Measurements from ENCODE around the gene GOLGA2. TPM values are rescaled to one million over a fixed set of nuclear protein-coding genes. Genes with fewer than 3 reads are reported as not detected.
A peak's percentile ranks its signal among the peaks of the same experiment; 100 is the strongest.

GOLGA2 gene
- total and polyA plus RNA-seq, 2 of the 13 experiments (the other 11 are each of a cell fraction or from before 2014, with no cell fraction given): 45.3 to 45.8 TPM

DNA sequence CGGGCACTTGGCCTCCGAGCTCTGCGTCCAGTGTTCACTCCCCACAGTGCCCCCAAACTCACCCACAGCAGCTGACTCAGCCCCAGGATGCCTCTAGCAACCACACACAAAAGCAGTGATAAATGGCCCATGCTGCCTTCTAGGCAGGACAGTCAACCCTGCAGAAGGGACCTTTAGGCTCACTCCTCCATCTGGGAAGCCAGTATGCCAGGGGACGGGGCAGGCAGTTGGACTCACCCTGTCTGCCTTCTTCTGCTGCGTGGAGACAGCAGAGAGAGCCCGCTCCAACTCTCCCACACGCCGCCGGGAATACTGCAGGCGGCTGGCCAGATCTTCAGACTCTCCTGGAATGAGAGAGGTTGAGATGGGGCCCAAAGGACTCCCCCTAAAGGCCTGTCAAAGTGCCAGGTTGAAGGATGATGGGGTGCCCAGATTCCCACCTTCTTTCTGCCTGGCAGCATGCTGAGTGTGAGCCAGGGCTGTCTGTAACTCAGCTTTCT lies 10.4 kb downstream of the GOLGA2 start:
- TF ChIP-seq MTA1 (CRISPR knock-in tag; IDR thresholded peaks at IDR 0.05; ENCODE audit: borderline replicate concordance) (no peak), POLR2A (IDR thresholded peaks at IDR 0.05; ENCODE audit: insufficient read depth in 1 of 2, low read depth in 2 of 2, low read length in 2 of 2) (peak in 1 of 2 experiments; percentile 19; a peak in 1 of 4 replicates)
- no peaks in the 10 kb centered on the region for H3K27me3 ChIP-seq (ENCODE audit: control insufficient read depth in 1 of 2, insufficient read depth in 2 of 2, low read length in 2 of 2)
- no peaks in the 10 kb centered on the region for H3K79me2 ChIP-seq (ENCODE audit: insufficient read depth, low read length)
- WGBS (ENCODE audit: low lambda C conversion rate): over 99% methylated on average over 10 of the region's 10 CpGs
- H2AFZ ChIP-seq (ENCODE audit: low read length): no peak overlapping the region
- H3K9ac ChIP-seq (ENCODE audit: insufficient read depth, low read depth, low read length): no peak overlapping the region
- in situ Hi-C loops (cut with HindIII; ENCODE audit: extremely low pct_ligation_motif_present, low pct_unique_long_range_greater_than_20kb) (no loop called here), intact Hi-C loops (cut with micrococcal nuclease; ENCODE audit: unreplicated experiment) (no loop called here)
- ChIA-PET POLR2A (no interaction called here), CTCF (ENCODE audit: low intra/inter-chr PET ratio, low total read pairs) (no interaction called here)
- H3K4me3 ChIP-seq (replicated peaks in 1 of 3; ENCODE audit: insufficient read depth in 1 of 3, low read depth in 2 of 3, low read length in 3 of 3): no peak overlapping the region
- H3K4me1 ChIP-seq (ENCODE audit: insufficient read depth, low read length): no peaks in the 10 kb centered on the region
- no peak overlapping the region for H3K27ac ChIP-seq (ENCODE audit: extremely low read length, insufficient read depth, low read length)
- no peak for ATAC-seq
- no peak for DNase-seq (ENCODE audit: low spot score)
- no TSS peak for BruUV-seq (replicated peaks)
- H3K9me3 ChIP-seq (ENCODE audit: low read length): no peaks in the 10 kb centered on the region
- peaks cover 14 to 69% of the 10 kb centered on the region in 2 experiments for H3K36me3 ChIP-seq (replicated peaks in 1 of 2; ENCODE audit: control insufficient read depth in 1 of 2, insufficient read depth in 2 of 2, low read length in 2 of 2)
- H4K20me1 ChIP-seq (ENCODE audit: insufficient read depth, low read length): no peaks in the 10 kb centered on the region
- H3K4me2 ChIP-seq (ENCODE audit: low read depth, low read length): no peak overlapping the region
- FAIRE-seq: no peak

DNA sequence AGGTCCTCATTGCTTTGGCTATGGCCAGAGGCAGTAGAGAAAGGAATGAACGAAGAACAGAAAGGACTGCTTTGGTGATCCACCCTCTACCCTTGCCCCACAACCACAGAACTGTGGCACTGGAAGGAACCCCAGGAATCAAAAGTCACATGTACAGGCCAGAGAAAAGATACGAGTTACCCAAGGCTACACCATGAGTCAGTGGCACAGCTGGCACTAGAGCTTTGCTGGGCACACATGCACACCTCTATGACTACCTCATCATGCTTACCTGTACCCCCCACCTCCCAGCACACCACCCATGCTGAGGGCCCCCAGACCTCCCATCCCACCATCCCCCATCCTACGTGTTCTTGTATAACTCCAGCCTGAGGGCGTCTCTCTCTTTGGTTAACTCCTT lies 13.1 kb downstream of the GOLGA2 start:
- POLR2A ChIA-PET: no interaction called here
- TF ChIP-seq ZNF235 (CRISPR knock-in tag; IDR thresholded peaks at IDR 0.05; ENCODE audit: borderline replicate concordance) (no peak), SRSF9 (IDR thresholded peaks at IDR 0.05; ENCODE audit: borderline replicate concordance, insufficient read depth, low read depth, low read length, poor library complexity, severe bottlenecking) (no peak), ERF (CRISPR knock-in tag; IDR thresholded peaks at IDR 0.05) (no peak), ETV5 (CRISPR knock-in tag; IDR thresholded peaks at IDR 0.05; ENCODE audit: borderline replicate concordance) (no peak), ZNF720 (CRISPR knock-in tag; IDR thresholded peaks at IDR 0.05) (no peak), TBX2 (CRISPR knock-in tag; IDR thresholded peaks at IDR 0.05; ENCODE audit: borderline replicate concordance) (no peak), HNRNPH1 (optimal IDR thresholded peaks at IDR 0.05; ENCODE audit: low read depth, low read length) (no peak)
- TF ChIP-seq, protein P1, sequence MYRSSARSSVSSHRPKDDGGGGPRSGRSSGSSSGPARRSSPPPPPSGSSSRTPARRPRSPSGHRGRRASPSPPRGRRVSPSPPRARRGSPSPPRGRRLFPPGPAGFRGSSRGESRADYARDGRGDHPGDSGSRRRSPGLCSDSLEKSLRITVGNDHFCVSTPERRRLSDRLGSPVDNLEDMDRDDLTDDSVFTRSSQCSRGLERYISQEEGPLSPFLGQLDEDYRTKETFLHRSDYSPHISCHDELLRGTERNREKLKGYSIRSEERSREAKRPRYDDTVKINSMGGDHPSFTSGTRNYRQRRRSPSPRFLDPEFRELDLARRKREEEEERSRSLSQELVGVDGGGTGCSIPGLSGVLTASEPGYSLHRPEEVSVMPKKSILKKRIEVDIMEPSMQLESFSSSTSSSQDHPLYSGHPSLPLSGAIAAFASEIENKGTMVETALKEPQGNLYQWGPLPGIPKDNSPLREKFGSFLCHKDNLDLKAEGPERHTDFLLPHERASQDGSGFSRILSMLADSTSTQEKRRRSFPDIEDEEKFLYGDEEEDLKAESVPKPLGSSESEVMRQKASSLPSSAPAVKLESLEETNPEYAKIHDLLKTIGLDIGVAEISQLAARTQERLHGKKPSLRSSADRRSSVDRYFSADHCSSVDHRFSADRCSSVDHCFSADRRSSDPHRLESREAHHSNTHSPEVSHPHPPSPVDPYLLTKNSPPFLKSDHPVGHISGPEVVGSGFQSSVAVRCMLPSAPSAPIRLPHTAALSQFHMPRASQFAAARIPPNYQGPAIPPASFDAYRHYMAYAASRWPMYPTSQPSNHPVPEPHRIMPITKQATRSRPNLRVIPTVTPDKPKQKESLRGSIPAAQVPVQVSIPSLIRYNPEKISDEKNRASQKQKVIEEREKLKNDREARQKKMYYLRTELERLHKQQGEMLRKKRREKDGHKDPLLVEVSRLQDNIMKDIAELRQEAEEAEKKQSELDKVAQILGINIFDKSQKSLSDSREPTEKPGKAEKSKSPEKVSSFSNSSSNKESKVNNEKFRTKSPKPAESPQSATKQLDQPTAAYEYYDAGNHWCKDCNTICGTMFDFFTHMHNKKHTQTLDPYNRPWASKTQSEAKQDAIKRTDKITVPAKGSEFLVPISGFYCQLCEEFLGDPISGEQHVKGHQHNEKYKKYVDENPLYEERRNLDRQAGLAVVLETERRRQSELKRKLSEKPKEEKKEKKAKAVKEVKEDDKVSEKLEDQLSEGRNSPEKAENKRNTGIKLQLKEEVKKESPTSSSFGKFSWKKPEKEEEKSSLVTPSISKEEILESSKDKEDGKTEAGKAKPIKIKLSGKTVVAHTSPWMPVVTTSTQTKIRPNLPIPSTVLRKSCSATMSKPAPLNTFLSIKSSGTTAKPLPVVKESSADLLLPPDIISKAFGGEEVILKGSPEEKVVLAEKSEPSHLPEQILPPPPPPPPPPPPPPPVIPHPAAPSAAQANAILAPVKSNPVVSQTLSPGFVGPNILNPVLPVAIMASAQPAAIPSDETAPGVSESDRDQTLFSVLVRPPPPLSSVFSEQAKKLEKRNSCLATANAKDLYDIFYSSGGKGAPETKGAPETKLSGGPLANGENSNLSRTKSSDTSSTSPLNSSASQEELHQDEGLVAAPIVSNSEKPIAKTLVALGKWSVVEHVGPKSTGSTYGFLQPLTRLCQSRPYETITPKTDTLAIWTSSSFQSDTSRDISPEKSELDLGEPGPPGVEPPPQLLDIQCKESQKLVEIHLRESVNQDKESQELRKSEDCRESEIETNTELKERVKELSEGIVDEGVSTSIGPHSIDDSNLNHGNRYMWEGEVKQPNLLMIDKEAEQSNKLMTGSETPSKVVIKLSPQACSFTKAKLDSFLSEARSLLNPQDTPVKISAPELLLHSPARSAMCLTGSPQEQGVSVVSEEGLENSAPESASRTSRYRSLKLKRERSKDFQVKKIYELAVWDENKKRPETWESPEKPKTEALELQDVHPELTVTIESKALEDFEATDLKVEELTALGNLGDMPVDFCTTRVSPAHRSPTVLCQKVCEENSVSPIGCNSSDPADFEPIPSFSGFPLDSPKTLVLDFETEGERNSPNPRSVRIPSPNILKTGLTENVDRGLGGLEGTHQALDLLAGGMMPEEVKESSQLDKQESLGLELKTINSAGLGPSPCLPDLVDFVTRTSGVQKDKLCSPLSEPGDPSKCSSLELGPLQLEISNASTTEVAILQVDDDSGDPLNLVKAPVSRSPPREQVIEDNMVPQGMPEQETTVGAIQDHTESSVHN (CRISPR knock-in tag; IDR thresholded peaks at IDR 0.05): no peak
- TF ChIP-seq, protein P2, sequence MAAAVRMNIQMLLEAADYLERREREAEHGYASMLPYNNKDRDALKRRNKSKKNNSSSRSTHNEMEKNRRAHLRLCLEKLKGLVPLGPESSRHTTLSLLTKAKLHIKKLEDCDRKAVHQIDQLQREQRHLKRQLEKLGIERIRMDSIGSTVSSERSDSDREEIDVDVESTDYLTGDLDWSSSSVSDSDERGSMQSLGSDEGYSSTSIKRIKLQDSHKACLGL (CRISPR knock-in tag; IDR thresholded peaks at IDR 0.05): no peak

More for the DNA sequence above, 13.1 kb downstream of the GOLGA2 start:
- H3K4me3 ChIP-seq (replicated peaks in 1 of 3; ENCODE audit: insufficient read depth in 1 of 3, low read depth in 2 of 3, low read length in 3 of 3): no peak overlapping the region
- no peak overlapping the region for H3K27ac ChIP-seq (ENCODE audit: extremely low read length, insufficient read depth, low read length)
- in situ Hi-C loops (cut with HindIII; ENCODE audit: extremely low pct_ligation_motif_present, low pct_unique_long_range_greater_than_20kb) (no loop called here), intact Hi-C loops (cut with micrococcal nuclease; ENCODE audit: unreplicated experiment) (no loop called here)
- no peaks in the 10 kb centered on the region for H3K27me3 ChIP-seq (ENCODE audit: control insufficient read depth in 1 of 2, insufficient read depth in 2 of 2, low read length in 2 of 2)
- H3K4me1 ChIP-seq (ENCODE audit: insufficient read depth, low read length): no peaks in the 10 kb centered on the region
- no peaks in the 10 kb centered on the region for H3K79me2 ChIP-seq (ENCODE audit: insufficient read depth, low read length)
- H3K36me3 ChIP-seq (replicated peaks in 1 of 2; ENCODE audit: control insufficient read depth in 1 of 2, insufficient read depth in 2 of 2, low read length in 2 of 2): peaks cover 27 to 80% of the 10 kb centered on the region in 2 experiments
- no TSS peak for BruUV-seq (replicated peaks)
- no peaks in the 10 kb centered on the region for H3K9me3 ChIP-seq (ENCODE audit: low read length)
- H3K4me2 ChIP-seq (ENCODE audit: low read depth, low read length): no peak overlapping the region
- FAIRE-seq: no peak
- no peak overlapping the region for H3K9ac ChIP-seq (ENCODE audit: insufficient read depth, low read depth, low read length)
- H2AFZ ChIP-seq (ENCODE audit: low read length): no peak overlapping the region
- no peaks in the 10 kb centered on the region for H4K20me1 ChIP-seq (ENCODE audit: insufficient read depth, low read length)
- WGBS (ENCODE audit: low lambda C conversion rate): 92% methylated on average over 4 of the region's 4 CpGs
- DNase-seq (ENCODE audit: low spot score): no peak
- ATAC-seq: no peak
- CTCF ChIA-PET (ENCODE audit: low intra/inter-chr PET ratio, low total read pairs): no interaction called here

Measured in HepG2 (cell line).